HCT116 (cell line): ENCODE results near the gene TCFL5. TPM values are rescaled to one million over a fixed set of nuclear protein-coding genes. Genes with fewer than 3 reads are reported as not detected.

Source experiments
- ATAC-seq: fragments of 200-7000 bp; cut with Tn5 transposase; 2 replicates; pipeline ENCODE4 v1.9.1; 2020; ENCODE audit warnings: mild to moderate bottlenecking, moderate library complexity
- BruUV-seq: library from RNA; stranded (reverse); fragments of 400-500 nt; replicated peaks from 2 replicates; lab custom pipeline; 2021; lab: Mats Ljungman, UMichigan
- CTCF ChIA-PET: fragments of 300-600 bp; sonication (Branson Sonifier 250); formaldehyde crosslinking; loops from one replicate; lab custom pipeline; 2021; ENCODE audit warnings: antibody characterized with exemption; lab: Charles Lee
- POLR2A ChIA-PET: fragments of 300-600, 350-600 bp; sonication (Branson Sonifier 250); formaldehyde crosslinking; loops from one replicate; lab custom pipeline; 2021; ENCODE audit warnings: antibody characterized with exemption; lab: Charles Lee
- RAD21 ChIA-PET, 2 experiments: fragments of 300-600 bp; sonication (Branson Sonifier 250); formaldehyde crosslinking; loops; one replicate each; lab custom pipeline; 2023; ENCODE audit warnings: low total read pairs in 2 of 2; ENCODE audit not compliant: uncharacterized antibody in 2 of 2, unreplicated experiment in 2 of 2, low non-redundant PET in 1 of 2; lab: Charles Lee
- DNase-seq: peaks from one replicate; pipeline ENCODE4 v3.0.0-alpha.2; 2010; ENCODE audit warnings: low read depth, low spot score
- H2AFZ ChIP-seq: fragments of 200-600 bp; shearing (Covaris generic), sonication (generic); 2 replicates; pipeline ENCODE4 v1.6.1; 2017; ENCODE audit warnings: low read depth, mixed run types, mixed read lengths, antibody characterized with exemption, low read length; ENCODE audit not compliant: poor library complexity, severe bottlenecking
- H3K27ac ChIP-seq: 2 replicates; pipeline ENCODE4 v1.5.1; 2012; ENCODE audit warnings: low read depth, low read length
- H3K27me3 ChIP-seq: fragments of 200-600 bp; sonication (generic); 2 replicates; pipeline ENCODE4 v1.6.1; 2016; ENCODE audit warnings: mixed run types, low read length, mixed read lengths; ENCODE audit not compliant: insufficient read depth
- H3K36me3 ChIP-seq, 2 experiments: fragments of 200-500 bp in 1 of 2; fragments of 200-600 bp in 1 of 2; sonication (Bioruptor generic) in 1 of 2; sonication (generic) in 1 of 2; 2 replicates each; pipeline versions ENCODE4 v1.5.1 to v1.6.1; 2014 to 2016; ENCODE audit warnings: low read length in 2 of 2, inconsistent platforms in 1 of 2, mixed read lengths in 1 of 2, mixed run types in 1 of 2; ENCODE audit not compliant: insufficient read depth in 2 of 2, control insufficient read depth in 1 of 2
- H3K4me1 ChIP-seq, 2 experiments: fragments of 200-600 bp in 1 of 2; sonication (generic) in 1 of 2; 2 replicates each; pipeline versions ENCODE4 v1.5.1 to v1.6.1; 2012 to 2017; ENCODE audit warnings: low read length in 2 of 2, inconsistent platforms in 1 of 2, mild to moderate bottlenecking in 1 of 2, mixed read lengths in 1 of 2, mixed run types in 1 of 2, moderate library complexity in 1 of 2; ENCODE audit not compliant: insufficient read depth in 2 of 2, control insufficient read depth in 1 of 2
- H3K4me2 ChIP-seq: fragments of 200-600 bp; sonication (generic); 2 replicates; pipeline ENCODE4 v1.6.1; 2017; ENCODE audit warnings: mixed run types, low read length, mixed read lengths
- H3K4me3 ChIP-seq, 2 experiments: fragments of 200-600 bp in 1 of 2; sonication (generic) in 1 of 2; replicated peaks in 1 of 2; 2 replicates each; pipeline ENCODE4 v1.5.1; 2011 to 2016; ENCODE audit warnings: low read length in 2 of 2, control low read depth in 1 of 2, low read depth in 1 of 2, mild to moderate bottlenecking in 1 of 2, mixed read lengths in 1 of 2, mixed run types in 1 of 2
- H3K79me2 ChIP-seq: fragments of 200-600 bp; sonication (generic); 2 replicates; pipeline ENCODE4 v1.6.1; 2017; ENCODE audit warnings: mild to moderate bottlenecking, mixed run types, low read length, moderate library complexity, mixed read lengths; ENCODE audit not compliant: insufficient read depth
- H3K9ac ChIP-seq: fragments of 200-600 bp; sonication (generic); 2 replicates; pipeline ENCODE4 v1.6.1; 2016; ENCODE audit warnings: low read length, mixed read lengths
- H3K9me2 ChIP-seq: fragments of 200-600 bp; sonication (generic), shearing (Covaris generic); 2 replicates; pipeline ENCODE4 v1.6.1; 2017; ENCODE audit warnings: mixed run types, mild to moderate bottlenecking, moderate library complexity; ENCODE audit not compliant: insufficient read depth
- H3K9me3 ChIP-seq, 2 experiments: fragments of 200-500 bp in 1 of 2; fragments of 200-600 bp in 1 of 2; sonication (Bioruptor generic) in 1 of 2; sonication (generic) in 1 of 2; 2 replicates each; pipeline ENCODE4 v1.6.1; 2014 to 2017; ENCODE audit warnings: low read length in 2 of 2, mixed read lengths in 2 of 2, inconsistent platforms in 1 of 2, low read depth in 1 of 2, mild to moderate bottlenecking in 1 of 2, mixed run types in 1 of 2, moderate library complexity in 1 of 2; ENCODE audit not compliant: control insufficient read depth in 1 of 2, insufficient read depth in 1 of 2
- H4K20me1 ChIP-seq: fragments of 200-600 bp; sonication (generic), shearing (Covaris generic); 2 replicates; pipeline ENCODE4 v1.6.1; 2017; ENCODE audit warnings: mixed run types, mild to moderate bottlenecking, moderate library complexity; ENCODE audit not compliant: insufficient read depth
- ATF3 ChIP-seq: IDR thresholded peaks from 2 replicates; pipeline ENCODE4 v1.6.1; 2012
- CEBPB ChIP-seq: IDR thresholded peaks from 2 replicates; pipeline ENCODE4 v1.6.1; 2012; ENCODE audit warnings: low read depth
- EGR1 ChIP-seq: IDR thresholded peaks from 2 replicates; pipeline ENCODE4 v1.6.1; 2012; ENCODE audit warnings: low read depth
- ELF1 ChIP-seq: IDR thresholded peaks from 2 replicates; pipeline ENCODE4 v1.6.1; 2012; ENCODE audit warnings: low read depth, borderline replicate concordance
- FOSL1 ChIP-seq: IDR thresholded peaks from 2 replicates; pipeline ENCODE4 v1.6.1; 2012; ENCODE audit warnings: low read depth
- JUND ChIP-seq: IDR thresholded peaks from 2 replicates; pipeline ENCODE4 v1.6.1; 2012
- POLR2A ChIP-seq: IDR thresholded peaks from 2 replicates; pipeline ENCODE4 v1.7.0; 2011; ENCODE audit warnings: borderline replicate concordance; ENCODE audit not compliant: insufficient read depth, insufficient read length; ENCODE audit errors: extremely low read depth
- POLR2AphosphoS5 ChIP-seq: IDR thresholded peaks from 2 replicates; pipeline ENCODE4 v1.6.1; 2011; ENCODE audit warnings: mild to moderate bottlenecking, low read depth, low read length, moderate library complexity
- RAD21 ChIP-seq: IDR thresholded peaks from 2 replicates; pipeline ENCODE4 v1.6.1; 2012; ENCODE audit warnings: low read depth, mild to moderate bottlenecking
- REST ChIP-seq: IDR thresholded peaks from 2 replicates; pipeline ENCODE4 v1.6.1; 2012; ENCODE audit warnings: low read depth
- SIN3A ChIP-seq: IDR thresholded peaks from 2 replicates; pipeline ENCODE4 v1.6.1; 2012; ENCODE audit warnings: low read depth
- SP1 ChIP-seq: IDR thresholded peaks from 2 replicates; pipeline ENCODE4 v1.6.1; 2012; ENCODE audit warnings: low read depth
- TCF7L2 ChIP-seq: IDR thresholded peaks from 2 replicates; pipeline ENCODE4 v1.7.0; 2011; ENCODE audit warnings: borderline replicate concordance, inconsistent platforms; ENCODE audit not compliant: insufficient read depth, insufficient read length; ENCODE audit errors: extremely low read depth
- YY1 ChIP-seq: IDR thresholded peaks from 2 replicates; pipeline ENCODE4 v1.6.1; 2011; ENCODE audit warnings: low read length, low read depth, moderate library complexity, mild to moderate bottlenecking; ENCODE audit not compliant: insufficient replicate concordance; ENCODE audit errors: extremely low read depth
- ZFX ChIP-seq: fragments of 450-650 bp; IDR thresholded peaks from 2 replicates; pipeline ENCODE4 v1.6.1; 2017
- intact Hi-C: fragments of 100-400 bp; cut with micrococcal nuclease; formaldehyde crosslinking; loops from 2 replicates; pipeline ENCODE4 v1.10.0; 2022
- total RNA-seq: library from RNA; stranded (reverse); gene quantifications from one replicate; pipeline ENCODE4 v1.2.1, GENCODE V29; 2021; ENCODE audit not compliant: unreplicated experiment
- TF ChIP-seq, protein P1 (sequence below): IDR thresholded peaks from 2 replicates; pipeline ENCODE4 v1.6.1; 2011; ENCODE audit warnings: mild to moderate bottlenecking, low read length, moderate library complexity; ENCODE audit not compliant: insufficient replicate concordance; ENCODE audit errors: extremely low read depth

The TCFL5 gene
- total RNA-seq, 1 experiment from 2014 or later = 20.4 TPM

DNA sequence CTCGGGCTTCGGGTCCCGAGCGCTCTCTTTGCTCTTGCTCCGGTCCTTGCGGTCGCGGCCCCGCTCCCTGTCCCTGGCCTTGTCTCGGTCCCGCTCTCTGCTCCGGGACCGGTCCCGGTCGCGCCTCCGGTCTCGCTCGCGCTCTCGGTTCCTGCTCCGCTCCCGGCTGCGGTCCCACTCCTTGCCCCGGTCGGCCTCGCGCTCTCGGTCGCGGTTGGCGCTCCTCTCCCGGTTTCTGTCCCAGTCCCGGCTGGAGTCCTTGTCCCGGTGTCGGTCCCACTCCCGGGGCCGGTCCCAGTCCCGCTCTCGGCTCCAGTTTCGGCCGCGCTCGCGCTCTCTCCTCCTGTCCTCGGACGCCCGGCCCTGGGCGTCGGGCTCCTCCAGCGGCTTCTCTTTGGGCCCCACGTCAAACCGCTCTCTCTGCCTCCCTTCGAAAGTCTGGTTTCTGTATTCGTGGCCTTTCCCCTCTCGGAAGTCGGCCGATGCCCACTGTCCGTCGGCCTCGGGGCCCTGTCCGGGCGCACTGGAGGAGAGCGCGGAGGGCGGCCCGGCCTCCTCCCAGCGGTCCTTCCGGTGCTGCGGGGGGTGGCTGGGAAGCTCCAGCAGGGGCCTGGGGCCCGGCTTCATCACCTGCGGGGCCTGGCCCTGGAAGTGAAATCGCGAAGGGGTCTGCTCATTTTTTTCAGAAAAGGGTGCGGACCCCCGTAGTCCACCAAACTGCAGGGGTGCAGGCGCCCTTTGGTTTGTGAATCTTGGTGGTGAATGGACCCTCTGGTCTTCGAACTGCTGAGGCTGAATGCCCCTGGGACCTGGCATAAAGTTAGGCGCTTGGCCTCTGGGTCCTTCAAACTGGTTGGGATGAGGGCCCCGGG lies 17.9 kb upstream of the TCFL5 start:
- ATAC-seq = no peak
- no TSS peak for BruUV-seq
- no peak overlapping the region for H3K4me2 ChIP-seq
- H3K79me2 ChIP-seq = no peaks in the 10 kb centered on the region
- H3K27me3 ChIP-seq = no peaks in the 10 kb centered on the region
- H3K4me1 ChIP-seq = peaks cover 7 to 14% of the 10 kb centered on the region in 2 experiments
- no peaks in the 10 kb centered on the region for H3K9me2 ChIP-seq
- TF ChIP-seq CEBPB (no peak), SIN3A (no peak), JUND (no peak), FOSL1 (no peak), ELF1 (no peak), EGR1 (no peak), ZFX (no peak), SP1 (no peak), TCF7L2 (no peak), POLR2AphosphoS5 (no peak), RAD21 (no peak), ATF3 (no peak), REST (no peak), YY1 (no peak), POLR2A (no peak)
- TF ChIP-seq, protein P1, sequence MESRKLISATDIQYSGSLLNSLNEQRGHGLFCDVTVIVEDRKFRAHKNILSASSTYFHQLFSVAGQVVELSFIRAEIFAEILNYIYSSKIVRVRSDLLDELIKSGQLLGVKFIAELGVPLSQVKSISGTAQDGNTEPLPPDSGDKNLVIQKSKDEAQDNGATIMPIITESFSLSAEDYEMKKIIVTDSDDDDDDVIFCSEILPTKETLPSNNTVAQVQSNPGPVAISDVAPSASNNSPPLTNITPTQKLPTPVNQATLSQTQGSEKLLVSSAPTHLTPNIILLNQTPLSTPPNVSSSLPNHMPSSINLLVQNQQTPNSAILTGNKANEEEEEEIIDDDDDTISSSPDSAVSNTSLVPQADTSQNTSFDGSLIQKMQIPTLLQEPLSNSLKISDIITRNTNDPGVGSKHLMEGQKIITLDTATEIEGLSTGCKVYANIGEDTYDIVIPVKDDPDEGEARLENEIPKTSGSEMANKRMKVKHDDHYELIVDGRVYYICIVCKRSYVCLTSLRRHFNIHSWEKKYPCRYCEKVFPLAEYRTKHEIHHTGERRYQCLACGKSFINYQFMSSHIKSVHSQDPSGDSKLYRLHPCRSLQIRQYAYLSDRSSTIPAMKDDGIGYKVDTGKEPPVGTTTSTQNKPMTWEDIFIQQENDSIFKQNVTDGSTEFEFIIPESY = no peak
- H3K4me3 ChIP-seq = no peak overlapping the region
- CTCF ChIA-PET = no interaction called here
- H3K9ac ChIP-seq = no peak overlapping the region
- POLR2A ChIA-PET = no interaction called here
- RAD21 ChIA-PET = no interaction called here
- no peak for DNase-seq
- no peaks in the 10 kb centered on the region for H4K20me1 ChIP-seq
- H3K9me3 ChIP-seq = no peaks in the 10 kb centered on the region
- H2AFZ ChIP-seq = no peak overlapping the region
- no peak overlapping the region for H3K27ac ChIP-seq
- intact Hi-C loops = no loop called here
- H3K36me3 ChIP-seq = no peaks in the 10 kb centered on the region
